Left renal pelvis (tissue), 4 donors: ENCODE measurements around the gene KCNQ5. TPM values are rescaled to one million over a fixed set of nuclear protein-coding genes. Genes with fewer than 3 reads are reported as not detected.
"Not testable (repeated sequence)": the region's sequence is repeated elsewhere in the genome, so short reads cannot be mapped to it uniquely, and the experiment has no call there.

Experiments used
- DNase-seq, 4 donors: peaks; one replicate each; pipeline ENCODE4 v3.0.0-alpha.2; 2013; ENCODE audit warnings: low read depth in 4 of 4, low spot score in 3 of 4
- polyA plus RNA-seq, 4 donors: library from polyadenylated mRNA; unstranded; fragments of 120-200 nt; gene quantifications; one replicate each; pipeline ENCODE4 v1.2.1, GENCODE V29; 2013; ENCODE audit not compliant: insufficient read length in 4 of 4

Gene KCNQ5
- polyA plus RNA-seq: under 1 TPM; 0.14 to 0.79 (median 0.43) TPM

- no peak for DNase-seq
Measured at GRCh38 chr6:72621291-72622093, at the start of gene KCNQ5. TSS of gene KCNQ5 (plus strand) at chr6:72622064.

DNA sequence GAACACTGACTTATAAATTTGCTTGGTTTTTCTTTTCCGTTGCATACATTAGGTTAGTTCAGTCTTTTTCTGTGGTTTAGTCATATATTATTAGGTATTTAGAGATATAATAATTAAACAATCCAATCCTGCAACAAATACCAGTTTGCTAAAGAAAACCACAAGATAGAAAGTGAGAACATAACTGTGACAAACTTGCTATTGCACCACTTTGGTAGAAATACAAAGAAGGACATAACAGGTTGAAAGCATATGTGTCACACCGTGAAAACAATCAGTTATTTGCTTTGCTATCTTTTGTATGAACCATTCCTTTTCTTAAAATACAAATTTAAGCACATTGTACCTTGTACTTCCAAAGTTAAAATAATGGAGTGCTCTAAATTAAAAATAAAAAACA is 42.0 kb upstream of the KCNQ5 start:
- DNase-seq: no peak

DNA sequence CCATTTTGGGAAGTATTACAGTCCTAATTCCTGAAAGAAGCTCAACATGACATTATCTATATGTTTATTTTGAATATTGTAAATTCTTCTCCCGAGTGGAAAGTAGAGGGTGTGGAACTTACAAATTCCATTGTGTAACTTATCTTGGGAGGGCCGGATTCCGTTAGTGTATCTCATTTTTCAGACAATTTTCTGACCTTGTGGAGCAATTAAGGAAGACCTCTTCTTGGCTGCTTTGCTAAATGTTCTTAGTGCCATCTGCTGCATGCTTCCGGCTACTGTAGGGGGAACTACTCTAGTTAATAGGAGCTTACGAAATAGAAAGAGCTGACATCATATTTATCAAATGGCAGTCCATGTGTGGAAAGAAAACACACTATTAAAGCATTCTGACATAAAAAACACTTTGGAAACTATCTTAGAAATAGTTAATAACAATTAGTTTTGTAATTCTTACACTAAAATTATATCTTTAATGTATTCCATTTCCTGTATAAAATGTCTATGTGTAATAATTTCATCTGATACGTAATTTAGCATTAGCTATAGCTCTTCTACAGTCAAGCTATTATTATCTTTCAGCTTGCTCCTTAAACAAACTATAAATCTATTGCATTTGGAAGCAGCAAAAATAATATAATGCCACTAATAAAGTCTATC is 41.5 kb upstream of the KCNQ5 start:
- no peak for DNase-seq

- not testable (repeated sequence) for DNase-seq
Measured at GRCh38 chr6:72580950-72581349, 40.9 kb upstream of the KCNQ5 start.

DNA sequence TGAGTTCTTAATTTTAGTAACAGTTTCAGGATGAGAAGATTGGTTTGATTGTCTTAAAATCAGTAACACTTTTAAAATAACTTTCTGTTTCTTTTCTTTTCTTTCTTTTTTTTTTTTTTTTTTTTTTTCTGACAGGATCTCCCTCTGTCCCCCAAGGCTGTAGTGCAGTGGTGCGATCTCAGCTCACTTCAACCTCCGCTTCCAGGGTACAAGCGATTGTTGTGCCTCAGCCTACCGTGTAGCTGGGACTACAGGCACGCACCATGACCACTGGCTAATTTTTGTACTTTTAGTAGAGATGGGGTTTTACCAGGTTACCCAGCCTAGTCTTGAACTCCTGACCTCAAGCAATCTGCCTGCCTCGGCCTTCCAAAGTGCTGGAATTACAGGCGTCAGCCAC is 33.7 kb upstream of the KCNQ5 start:
- DNase-seq: no peak

- peak in 3 of 4 donors; percentile 3 to 18 (median 12) for DNase-seq
Measured at GRCh38 chr6:72589096-72589495, 32.8 kb upstream of the KCNQ5 start.

GRCh38 chr6:72595812-72596211 is 26.1 kb upstream of the KCNQ5 start:
- DNase-seq: no peak

DNA sequence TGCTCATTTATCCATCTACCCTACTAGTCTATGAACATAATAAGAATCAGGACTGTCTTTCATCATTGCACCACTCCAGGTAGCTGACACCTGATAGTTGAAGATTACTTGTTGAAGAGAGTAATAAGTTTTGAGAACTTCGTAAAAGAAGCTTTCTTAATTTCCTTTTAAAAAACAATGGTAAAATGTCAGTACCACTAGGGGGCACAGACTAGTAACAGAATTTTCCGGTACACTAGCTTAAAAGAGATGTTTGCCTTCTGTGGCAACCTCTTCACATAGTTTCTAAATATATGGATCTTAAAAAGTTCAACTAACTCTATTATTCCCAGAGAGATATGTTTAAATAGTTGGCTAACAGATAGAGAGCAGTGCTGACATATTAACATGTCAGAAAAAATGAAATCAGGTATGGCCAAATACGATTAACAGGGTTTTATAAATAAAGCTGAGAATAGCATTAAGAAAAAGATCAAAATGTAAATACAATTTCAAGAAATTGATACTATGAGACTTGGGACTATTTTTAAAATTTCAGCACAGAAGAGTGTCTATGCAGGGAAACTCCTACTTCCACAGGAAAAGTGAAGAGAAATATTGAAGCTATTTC is 5.4 kb upstream of the KCNQ5 start:
- DNase-seq: no peak

- no peak for DNase-seq
Measured at GRCh38 chr6:72617721-72618120, 4.1 kb upstream of the KCNQ5 start.

- DNase-seq: no peak
Measured at GRCh38 chr6:72619883-72620696, 1.8 kb upstream of the KCNQ5 start.

DNA sequence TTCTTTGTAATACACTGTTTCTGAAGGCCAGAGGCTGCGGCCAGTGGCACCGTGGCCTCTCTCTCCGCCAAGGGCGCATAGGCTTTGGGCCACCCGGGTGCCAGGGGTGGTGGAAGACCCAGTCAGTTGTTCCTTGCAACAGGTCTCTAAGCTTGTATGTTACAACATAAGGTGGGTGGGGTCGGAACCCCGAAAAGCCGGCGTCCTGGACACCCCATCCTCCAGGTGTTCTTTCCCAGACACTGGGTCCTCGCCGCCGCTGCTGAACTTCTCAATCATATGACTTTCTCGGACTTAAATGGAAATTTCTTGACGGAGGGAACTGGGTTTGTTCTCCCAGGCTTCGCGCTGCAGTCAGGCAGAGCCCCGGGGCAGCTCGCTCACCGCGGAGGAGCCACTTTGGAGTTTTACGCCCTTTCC is 983 bp upstream of the KCNQ5 start:
- DNase-seq: no peak

DNA sequence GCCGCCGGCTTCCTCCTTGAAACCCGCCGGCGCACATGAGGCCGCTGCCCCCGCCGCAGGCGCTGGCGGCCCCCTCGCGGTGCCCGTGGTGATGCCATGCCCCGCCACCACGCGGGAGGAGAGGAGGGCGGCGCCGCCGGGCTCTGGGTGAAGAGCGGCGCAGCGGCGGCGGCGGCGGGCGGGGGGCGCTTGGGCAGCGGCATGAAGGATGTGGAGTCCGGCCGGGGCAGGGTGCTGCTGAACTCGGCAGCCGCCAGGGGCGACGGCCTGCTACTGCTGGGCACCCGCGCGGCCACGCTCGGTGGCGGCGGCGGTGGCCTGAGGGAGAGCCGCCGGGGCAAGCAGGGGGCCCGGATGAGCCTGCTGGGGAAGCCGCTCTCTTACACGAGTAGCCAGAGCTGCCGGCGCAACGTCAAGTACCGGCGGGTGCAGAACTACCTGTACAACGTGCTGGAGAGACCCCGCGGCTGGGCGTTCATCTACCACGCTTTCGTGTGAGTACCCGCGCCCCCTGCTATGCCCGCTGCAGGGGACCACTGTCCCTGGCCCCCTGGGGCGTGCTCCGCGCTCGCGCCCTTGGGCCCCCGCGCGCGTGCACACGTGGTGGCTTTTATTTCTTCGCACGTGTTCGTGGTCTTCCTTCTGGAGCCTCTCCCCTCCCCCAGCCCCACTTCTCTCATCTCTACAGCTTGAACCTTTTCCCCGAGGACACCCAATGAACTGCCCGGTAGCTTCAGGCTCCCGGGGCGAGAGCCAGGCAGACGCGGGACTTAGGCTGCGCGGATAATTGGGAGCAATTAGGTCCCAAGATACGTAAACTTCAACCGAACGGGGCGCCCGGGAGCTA is 453 bp downstream of the KCNQ5 start:
- DNase-seq: no peak

DNA sequence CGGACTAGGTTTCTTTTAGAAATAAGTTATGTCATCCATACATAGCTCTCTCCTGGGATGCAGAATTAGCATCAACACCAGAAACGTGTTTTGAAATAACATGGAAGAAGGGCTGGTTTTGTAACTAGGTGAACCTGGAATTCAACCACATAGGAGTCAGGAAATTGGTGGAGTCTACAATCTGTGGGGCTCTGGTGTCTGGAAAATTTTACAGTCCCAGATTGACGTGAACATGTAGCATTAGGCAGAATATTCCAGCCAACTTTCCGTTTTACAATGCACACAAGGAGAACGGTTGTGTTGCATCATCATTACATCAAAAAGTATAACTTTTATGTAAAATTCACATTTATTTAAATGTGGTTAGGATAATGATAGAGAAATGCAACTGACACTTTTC is 1.9 kb downstream of the KCNQ5 start:
- DNase-seq: no peak

- DNase-seq: no peak
Measured at GRCh38 chr6:72624557-72625160, 2.8 kb downstream of the KCNQ5 start.

- no peak for DNase-seq
Measured at GRCh38 chr6:72626126-72626525, 4.3 kb downstream of the KCNQ5 start.

DNA sequence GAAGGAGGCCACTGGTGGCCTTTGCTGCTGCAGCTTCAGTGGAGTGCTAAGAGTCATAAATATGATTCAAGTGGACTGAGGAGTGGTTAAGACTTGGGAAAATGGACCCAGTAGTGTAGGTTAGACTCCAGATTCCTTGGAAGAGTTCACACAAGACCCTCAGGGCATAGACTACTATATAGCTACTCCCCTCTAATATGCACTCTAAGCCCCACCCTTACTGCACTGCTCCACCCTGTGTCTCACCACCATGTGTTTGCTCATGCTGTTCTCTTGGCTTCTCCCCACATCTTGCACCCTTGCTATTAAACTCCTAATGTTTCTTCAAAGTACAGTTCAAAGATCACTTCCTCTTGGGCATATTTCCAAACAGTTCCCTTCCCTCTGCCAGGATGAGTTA is 5.7 kb downstream of the KCNQ5 start:
- no peak for DNase-seq

GRCh38 chr6:72631480-72631879 is 9.6 kb downstream of the KCNQ5 start:
- no peak for DNase-seq

DNA sequence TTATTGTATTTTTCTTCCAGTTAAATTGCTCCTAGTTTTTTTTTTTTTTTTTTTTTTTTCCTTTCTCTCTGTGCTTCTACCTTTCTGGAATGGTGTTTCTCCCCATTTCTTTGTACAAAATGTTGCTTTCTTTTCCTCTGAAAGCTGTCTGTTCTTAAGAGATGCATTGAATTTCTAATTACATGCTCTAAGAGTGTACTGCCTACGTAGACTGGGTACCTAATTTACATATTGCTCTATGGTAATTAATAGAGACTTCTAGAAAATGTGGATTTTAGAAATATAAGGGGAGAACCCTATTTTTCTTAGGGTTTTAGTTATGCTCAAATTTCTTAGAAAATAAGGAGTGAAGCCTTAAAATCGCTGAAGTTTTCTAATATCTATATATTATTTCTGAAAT is 13.8 kb downstream of the KCNQ5 start:
- DNase-seq: no peak

DNA sequence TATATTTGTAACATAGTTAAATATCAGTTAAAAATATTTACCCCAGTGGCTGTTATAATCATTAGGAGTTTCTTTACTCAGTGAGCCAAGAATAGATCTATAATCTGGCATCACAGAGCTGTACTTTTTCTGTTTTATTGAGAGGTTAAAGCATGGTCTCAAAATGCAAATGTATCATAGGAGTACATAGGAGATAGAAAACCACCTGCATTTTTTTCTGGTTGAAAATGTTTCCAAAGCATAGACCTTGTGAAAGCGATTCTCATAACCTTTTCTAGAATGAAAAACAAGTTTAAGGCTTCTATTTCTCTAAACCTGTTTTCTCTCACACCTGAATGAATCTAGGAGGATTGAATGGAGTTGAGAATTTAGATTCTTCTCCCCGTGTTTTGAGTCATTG is 14.4 kb downstream of the KCNQ5 start:
- DNase-seq: no peak

DNA sequence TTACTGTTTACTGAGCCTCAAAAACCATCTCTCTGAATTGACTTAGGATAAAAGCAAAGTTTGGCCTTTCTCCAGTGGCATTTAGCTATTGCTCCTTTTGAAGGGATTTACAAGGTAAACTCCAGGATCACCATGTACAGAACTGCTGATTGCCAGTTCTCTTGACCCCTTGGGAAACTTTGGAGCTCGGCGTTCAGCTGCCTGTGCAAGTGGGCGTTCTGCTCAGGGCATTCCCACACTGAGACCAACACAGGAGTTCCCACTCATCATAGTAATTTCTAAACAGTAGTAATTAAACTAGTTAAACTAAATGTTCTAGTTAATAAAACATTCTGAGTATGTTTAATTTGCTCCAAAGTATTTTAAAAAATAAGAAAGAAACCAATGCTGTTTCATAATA is 14.9 kb downstream of the KCNQ5 start:
- no peak for DNase-seq
